ENCODE results near the gene NPR1.

Gene NPR1

DNA sequence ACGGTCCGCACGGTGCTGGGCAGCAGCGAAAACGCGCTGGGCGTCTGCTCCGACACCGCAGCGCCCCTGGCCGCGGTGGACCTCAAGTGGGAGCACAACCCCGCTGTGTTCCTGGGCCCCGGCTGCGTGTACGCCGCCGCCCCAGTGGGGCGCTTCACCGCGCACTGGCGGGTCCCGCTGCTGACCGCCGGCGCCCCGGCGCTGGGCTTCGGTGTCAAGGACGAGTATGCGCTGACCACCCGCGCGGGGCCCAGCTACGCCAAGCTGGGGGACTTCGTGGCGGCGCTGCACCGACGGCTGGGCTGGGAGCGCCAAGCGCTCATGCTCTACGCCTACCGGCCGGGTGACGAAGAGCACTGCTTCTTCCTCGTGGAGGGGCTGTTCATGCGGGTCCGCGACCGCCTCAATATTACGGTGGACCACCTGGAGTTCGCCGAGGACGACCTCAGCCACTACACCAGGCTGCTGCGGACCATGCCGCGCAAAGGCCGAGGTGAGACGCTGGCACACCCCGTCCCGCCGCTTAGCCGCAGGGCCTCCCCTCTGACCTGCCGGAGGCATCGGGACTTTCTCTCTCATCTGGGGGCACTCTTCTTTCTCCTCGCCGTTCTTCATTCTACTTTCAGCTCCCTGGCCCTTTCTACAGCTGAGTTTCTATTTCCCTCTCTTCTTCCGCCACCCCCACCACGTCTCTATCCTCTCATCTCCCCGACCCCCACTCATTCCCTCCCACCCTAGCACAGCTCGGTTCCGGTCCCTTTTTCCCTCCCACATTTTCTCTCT is 1.0 kb downstream of the NPR1 start:
- Histone ChIP-seq H3K4me3 (no peak overlapping the region), H3K9me3 (no peaks in the 10 kb centered on the region), H3K4me1 (no peaks in the 10 kb centered on the region), H3K36me3 (replicated peaks) (no peaks in the 10 kb centered on the region), H3K27me3 (ENCODE audit: low read depth) (peaks cover 2% of the 10 kb centered on the region)
- no peak for DNase-seq (ENCODE audit: low spot score in 2 of 2)
- in situ Hi-C loops (cut with MboI; ENCODE audit: low sequenced_read_pairs) = loop anchor here (5.0 to 10.0 kb wide), 3 partner anchors 65 to 308 kb away; partner anchors contain the start of gene RAB13

DNA sequence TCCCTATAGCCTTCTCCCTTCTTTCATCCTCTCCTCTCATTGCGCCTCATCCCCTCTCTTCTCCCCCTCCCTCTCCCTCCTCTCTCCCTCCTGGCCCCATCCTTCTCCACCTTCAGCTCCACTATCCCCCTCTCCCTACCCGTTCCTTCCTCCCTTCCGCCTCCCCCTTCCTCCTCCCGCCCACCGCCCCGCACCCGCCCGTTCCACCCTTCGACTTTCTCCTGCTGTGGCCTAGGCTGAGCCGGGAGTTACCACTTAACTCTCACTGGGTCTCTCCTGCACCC is 1.6 kb downstream of the NPR1 start:
- Histone ChIP-seq H3K27me3 (ENCODE audit: low read depth) (peaks cover 2% of the 10 kb centered on the region), H3K4me3 (no peak overlapping the region), H3K9me3 (no peaks in the 10 kb centered on the region), H3K36me3 (replicated peaks) (no peaks in the 10 kb centered on the region), H3K4me1 (no peaks in the 10 kb centered on the region)
- no peak for DNase-seq (ENCODE audit: low spot score in 2 of 2)
- in situ Hi-C loops (cut with MboI; ENCODE audit: low sequenced_read_pairs) = no loop called here

DNA sequence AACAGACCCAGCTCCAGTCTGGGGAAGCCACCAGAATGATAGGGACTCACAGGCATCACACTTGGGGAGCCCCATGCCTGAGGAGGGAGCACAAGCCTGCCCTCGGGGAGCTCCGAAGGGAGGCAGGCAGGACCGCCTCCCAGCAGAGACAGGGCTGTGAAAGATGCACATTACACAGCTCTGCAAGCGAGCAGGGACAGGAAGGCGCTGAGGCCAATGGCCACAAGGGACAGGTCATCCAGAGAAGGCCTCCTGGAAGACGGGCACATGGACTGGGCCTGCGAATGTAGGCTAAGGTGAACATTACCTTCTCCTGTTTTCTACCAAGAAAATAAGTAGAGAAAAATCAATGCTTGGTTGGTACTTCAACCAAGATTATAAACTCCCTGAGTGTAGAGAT is 4.2 kb downstream of the NPR1 start:
- peaks cover 2% of the 10 kb centered on the region for H3K27me3 ChIP-seq (ENCODE audit: low read depth)
- in situ Hi-C loops (cut with MboI; ENCODE audit: low sequenced_read_pairs) = no loop called here
- H3K4me1 ChIP-seq = no peaks in the 10 kb centered on the region
- DNase-seq (ENCODE audit: low spot score in 2 of 2) = no peak
- H3K36me3 ChIP-seq (replicated peaks) = no peaks in the 10 kb centered on the region
- no peak overlapping the region for H3K4me3 ChIP-seq
- no peaks in the 10 kb centered on the region for H3K9me3 ChIP-seq

DNA sequence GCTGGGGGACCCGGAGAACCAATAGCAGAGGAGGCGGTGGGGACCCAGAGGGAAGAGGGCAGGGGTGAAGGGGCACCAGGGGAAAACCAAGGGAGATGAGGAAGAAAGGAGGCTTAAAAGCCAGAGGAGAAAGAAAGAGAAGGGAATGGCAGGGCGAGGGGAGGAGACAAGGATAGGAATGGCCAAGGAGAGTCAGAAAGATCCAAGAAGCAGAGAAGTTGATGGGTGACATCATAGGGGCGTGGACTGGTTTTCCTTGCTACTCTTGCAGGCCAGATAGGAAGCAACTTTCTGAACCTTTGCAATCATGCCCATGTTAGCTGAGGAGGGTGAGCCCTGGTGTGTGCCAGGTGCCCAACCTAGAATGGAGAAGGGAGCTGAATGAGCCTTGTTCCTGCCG is 5.4 kb downstream of the NPR1 start:
- Histone ChIP-seq H3K9me3 (no peaks in the 10 kb centered on the region), H3K4me3 (no peak overlapping the region), H3K27me3 (ENCODE audit: low read depth) (no peaks in the 10 kb centered on the region; the same call in 1 of the 2 replicates), H3K36me3 (replicated peaks) (no peaks in the 10 kb centered on the region), H3K4me1 (no peaks in the 10 kb centered on the region)
- in situ Hi-C loops (cut with MboI; ENCODE audit: low sequenced_read_pairs) = no loop called here
- DNase-seq (ENCODE audit: low spot score in 2 of 2) = no peak

DNA sequence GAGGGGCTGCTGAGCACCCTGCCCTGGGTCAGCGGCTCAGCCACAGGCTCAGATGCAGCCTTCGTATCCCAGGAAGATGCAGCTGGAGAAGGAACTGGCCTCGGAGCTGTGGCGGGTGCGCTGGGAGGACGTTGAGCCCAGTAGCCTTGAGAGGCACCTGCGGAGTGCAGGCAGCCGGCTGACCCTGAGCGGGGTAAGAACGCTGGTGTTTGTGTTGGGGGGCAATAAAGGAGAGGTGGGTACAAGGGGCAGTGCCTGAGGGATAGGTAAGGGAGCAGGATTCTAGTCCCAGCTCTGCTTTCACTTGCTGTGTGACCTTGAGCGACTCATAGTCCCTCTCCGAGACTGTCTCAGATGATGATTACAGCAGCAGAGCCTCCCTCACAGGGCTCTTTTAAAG is 6.4 kb downstream of the NPR1 start:
- H3K36me3 ChIP-seq (replicated peaks) = no peaks in the 10 kb centered on the region
- in situ Hi-C loops (cut with MboI; ENCODE audit: low sequenced_read_pairs) = no loop called here
- H3K27me3 ChIP-seq (ENCODE audit: low read depth) = no peaks in the 10 kb centered on the region; the same call in 1 of the 2 replicates
- H3K4me1 ChIP-seq = no peaks in the 10 kb centered on the region
- no peak overlapping the region for H3K4me3 ChIP-seq
- no peak for DNase-seq (ENCODE audit: low spot score in 2 of 2)
- no peaks in the 10 kb centered on the region for H3K9me3 ChIP-seq

DNA sequence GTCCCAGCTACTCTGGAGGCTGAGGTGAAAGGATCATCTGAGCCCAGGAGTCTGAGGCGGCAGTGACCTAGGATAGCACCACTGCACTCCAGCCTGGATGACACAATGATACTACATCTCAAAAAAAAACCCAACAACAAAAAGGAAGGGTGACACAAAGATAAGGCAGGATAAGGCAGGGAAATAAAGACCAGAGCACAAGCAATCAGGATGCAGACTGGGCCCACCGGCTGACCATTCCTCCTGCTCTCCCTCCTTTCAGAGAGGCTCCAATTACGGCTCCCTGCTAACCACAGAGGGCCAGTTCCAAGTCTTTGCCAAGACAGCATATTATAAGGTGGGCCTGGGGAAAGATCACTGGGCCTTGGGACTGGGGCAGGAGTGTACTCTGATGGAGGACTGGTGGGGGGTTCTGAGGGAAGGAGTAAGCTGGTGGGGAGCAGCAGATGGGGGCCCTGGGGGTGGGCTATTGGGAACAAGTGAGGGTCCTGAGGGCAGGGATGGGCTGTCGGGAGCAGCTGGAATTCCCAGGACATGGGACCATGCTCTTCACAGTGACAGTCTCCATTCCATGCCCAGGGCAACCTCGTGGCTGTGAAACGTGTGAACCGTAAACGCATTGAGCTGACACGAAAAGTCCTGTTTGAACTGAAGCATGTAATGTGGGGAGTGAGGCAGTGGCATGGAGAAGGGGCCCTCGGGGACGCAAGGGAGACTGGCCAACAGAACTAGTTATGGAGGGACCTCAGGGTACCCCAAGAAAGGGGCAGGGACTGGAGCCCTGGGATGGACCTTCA is 7.3 kb downstream of the NPR1 start:
- Histone ChIP-seq H3K9me3 (no peaks in the 10 kb centered on the region), H3K4me3 (no peak overlapping the region), H3K4me1 (no peaks in the 10 kb centered on the region), H3K27me3 (ENCODE audit: low read depth) (no peaks in the 10 kb centered on the region; the same call in 1 of the 2 replicates), H3K36me3 (replicated peaks) (no peaks in the 10 kb centered on the region)
- in situ Hi-C loops (cut with MboI; ENCODE audit: low sequenced_read_pairs) = no loop called here
- DNase-seq (ENCODE audit: low spot score in 2 of 2) = no peak

DNA sequence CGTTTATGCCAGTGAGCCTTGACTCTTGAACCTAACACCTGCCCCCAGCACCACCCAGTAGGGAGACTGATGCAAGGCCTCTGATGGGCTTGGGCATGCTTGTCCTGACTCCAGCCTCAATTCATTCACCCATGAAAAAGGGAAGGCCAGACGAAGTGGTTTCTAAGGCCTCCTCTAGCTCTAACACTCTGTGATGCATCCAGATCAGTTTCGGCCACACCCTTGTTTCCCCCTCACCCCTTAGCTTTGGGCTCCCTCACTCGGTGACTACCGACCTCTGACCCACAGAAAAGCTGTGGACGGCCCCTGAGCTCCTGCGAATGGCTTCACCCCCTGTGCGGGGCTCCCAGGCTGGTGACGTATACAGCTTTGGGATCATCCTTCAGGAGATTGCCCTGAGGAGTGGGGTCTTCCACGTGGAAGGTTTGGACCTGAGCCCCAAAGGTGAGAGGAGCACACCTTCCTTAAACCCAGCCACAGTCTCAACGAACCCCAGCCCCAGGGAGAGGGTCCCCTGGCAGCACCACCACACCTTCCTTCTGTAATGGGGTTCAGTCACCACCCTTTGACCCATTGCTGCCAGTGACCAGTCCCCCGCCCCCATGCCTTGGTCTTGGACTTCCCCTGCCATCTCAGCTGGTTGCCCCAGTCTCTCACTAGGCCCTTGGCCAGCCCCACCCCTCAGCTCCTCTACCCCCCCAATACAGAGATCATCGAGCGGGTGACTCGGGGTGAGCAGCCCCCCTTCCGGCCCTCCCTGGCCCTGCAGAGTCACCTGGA is 9.0 kb downstream of the NPR1 start:
- no peak overlapping the region for H3K4me3 ChIP-seq
- no peak for DNase-seq (ENCODE audit: low spot score in 2 of 2)
- H3K9me3 ChIP-seq = no peaks in the 10 kb centered on the region
- H3K4me1 ChIP-seq = no peaks in the 10 kb centered on the region
- H3K27me3 ChIP-seq (ENCODE audit: low read depth) = no peaks in the 10 kb centered on the region
- in situ Hi-C loops (cut with MboI; ENCODE audit: low sequenced_read_pairs) = no loop called here
- H3K36me3 ChIP-seq (replicated peaks) = no peaks in the 10 kb centered on the region

DNA sequence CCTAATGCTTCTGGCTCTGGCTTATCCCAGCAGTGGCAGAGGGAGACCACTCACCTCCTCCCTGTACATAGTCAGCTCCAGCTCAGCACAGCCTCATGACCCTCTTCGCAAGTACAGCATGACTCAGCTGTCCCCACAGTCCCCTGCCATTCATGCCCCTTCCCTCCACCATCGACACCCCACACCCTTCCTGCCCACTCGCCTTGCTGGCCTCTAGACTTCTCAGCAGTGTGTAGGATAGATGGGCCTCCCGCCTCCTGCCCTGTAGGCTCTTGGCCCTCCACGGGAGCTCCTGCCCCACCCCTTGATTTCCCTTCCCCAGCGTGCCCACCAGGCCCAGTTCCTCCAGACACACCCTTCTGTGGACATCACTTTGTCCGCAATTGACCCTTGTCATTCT is 9.8 kb downstream of the NPR1 start:
- Histone ChIP-seq H3K27me3 (ENCODE audit: low read depth) (no peaks in the 10 kb centered on the region), H3K4me3 (no peak overlapping the region), H3K4me1 (no peaks in the 10 kb centered on the region), H3K9me3 (no peaks in the 10 kb centered on the region), H3K36me3 (replicated peaks) (no peaks in the 10 kb centered on the region)
- no peak for DNase-seq (ENCODE audit: low spot score in 2 of 2)
- in situ Hi-C loops (cut with MboI; ENCODE audit: low sequenced_read_pairs) = no loop called here

DNA sequence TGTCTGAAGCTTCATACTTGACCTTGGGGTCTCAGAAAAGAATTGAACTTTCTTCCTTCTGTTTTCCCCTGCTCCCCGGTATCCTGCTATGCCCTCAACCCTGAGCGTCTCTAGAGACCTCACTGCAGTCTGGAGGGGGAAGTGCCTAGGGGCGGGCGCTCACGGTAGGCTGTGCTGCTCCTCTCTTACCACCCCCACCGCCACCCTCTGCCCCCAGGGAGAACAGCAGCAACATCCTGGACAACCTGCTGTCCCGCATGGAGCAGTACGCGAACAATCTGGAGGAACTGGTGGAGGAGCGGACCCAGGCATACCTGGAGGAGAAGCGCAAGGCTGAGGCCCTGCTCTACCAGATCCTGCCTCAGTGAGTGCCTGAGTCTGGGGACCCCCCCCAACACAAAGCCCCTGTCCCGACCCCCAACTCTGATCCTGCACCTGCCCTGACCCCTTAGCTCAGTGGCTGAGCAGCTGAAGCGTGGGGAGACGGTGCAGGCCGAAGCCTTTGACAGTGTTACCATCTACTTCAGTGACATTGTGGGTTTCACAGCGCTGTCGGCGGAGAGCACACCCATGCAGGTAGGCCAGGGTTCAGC is 10.3 kb downstream of the NPR1 start:
- DNase-seq (ENCODE audit: low spot score in 2 of 2) = no peak
- Histone ChIP-seq H3K4me1 (no peaks in the 10 kb centered on the region), H3K4me3 (no peak overlapping the region), H3K9me3 (no peaks in the 10 kb centered on the region), H3K36me3 (replicated peaks) (no peaks in the 10 kb centered on the region), H3K27me3 (ENCODE audit: low read depth) (no peaks in the 10 kb centered on the region)
- in situ Hi-C loops (cut with MboI; ENCODE audit: low sequenced_read_pairs) = no loop called here

DNA sequence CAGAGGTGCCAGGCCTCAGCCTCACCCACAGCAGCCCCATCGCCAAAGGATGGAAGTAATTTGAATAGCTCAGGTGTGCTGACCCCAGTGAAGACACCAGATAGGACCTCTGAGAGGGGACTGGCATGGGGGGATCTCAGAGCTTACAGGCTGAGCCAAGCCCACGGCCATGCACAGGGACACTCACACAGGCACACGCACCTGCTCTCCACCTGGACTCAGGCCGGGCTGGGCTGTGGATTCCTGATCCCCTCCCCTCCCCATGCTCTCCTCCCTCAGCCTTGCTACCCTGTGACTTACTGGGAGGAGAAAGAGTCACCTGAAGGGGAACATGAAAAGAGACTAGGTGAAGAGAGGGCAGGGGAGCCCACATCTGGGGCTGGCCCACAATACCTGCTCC is 15.0 kb downstream of the NPR1 start:
- in situ Hi-C loops (cut with MboI; ENCODE audit: low sequenced_read_pairs) = no loop called here
- no peak for DNase-seq (ENCODE audit: low spot score in 2 of 2)

DNA sequence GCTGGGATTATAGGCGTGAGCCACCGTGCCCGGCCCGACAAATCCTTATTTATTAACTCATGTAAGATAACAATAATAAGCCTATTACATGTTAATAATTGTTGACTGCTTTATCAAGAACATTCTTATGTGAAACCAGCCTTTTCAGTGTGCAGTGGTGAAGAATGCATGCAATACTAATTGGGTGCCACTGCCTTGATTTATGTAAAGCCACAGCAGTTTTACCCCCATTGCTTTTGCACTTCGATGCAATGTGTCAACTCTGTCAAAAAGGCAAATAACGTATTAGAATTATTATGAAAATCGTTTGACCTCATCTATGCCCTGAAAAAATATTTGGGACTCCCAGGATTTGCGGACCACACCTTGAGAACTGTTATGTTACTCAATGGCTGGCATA is 18.3 kb downstream of the NPR1 start:
- no peak for DNase-seq (ENCODE audit: low spot score in 2 of 2)
- in situ Hi-C loops (cut with MboI; ENCODE audit: low sequenced_read_pairs) = no loop called here

More for the DNA sequence above, 15.0 kb downstream of the NPR1 start:
- peaks cover 17% of the 10 kb centered on the region for H3K4me1 ChIP-seq
- no peaks in the 10 kb centered on the region for H3K36me3 ChIP-seq (replicated peaks)
- no peak overlapping the region for H3K4me3 ChIP-seq
- H3K9me3 ChIP-seq = no peaks in the 10 kb centered on the region
- H3K27me3 ChIP-seq (ENCODE audit: low read depth) = no peaks in the 10 kb centered on the region

DNA sequence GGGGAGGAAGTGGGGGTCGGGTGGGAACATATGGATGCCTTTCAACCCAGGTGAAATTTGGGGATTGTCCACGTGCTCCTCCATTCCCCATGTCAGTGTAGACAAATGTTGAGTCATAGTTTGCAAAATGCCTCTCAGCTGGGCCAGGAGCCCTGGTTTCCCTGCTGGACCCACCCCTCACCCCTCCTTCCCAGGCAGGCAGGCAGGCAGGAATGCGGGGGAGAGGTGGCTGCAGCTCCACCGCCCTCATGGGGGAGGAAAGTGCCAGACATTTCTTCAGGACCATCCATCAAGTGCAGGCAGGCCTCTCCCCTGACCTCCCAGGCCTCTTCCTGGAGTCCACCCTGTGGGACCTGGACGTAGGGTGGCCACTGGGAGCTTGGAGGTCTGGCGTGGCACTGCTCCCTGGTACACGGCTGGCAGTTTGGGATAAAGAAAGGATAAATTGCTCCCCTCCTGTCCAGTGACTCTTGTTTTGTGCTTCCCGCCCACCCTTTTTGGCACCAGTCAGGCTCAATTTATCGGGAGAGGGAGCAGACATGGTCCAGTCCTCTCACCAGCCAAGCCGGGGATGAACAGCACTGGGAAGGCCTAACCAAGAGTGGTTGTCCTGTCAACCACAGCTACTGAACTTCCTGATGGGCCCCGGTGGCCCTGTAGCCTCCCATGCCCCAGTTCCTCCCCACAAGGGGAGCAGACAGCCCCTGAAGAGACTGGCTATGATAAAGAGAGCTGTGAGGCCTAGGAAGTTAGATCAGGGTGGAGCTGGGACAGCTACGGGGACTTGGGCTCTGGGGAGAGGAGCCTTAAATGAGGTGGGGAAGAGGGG is 18.9 kb downstream of the NPR1 start:
- Histone ChIP-seq H3K4me1 (peaks cover 19% of the 10 kb centered on the region), H3K36me3 (replicated peaks) (no peaks in the 10 kb centered on the region), H3K4me3 (no peak overlapping the region), H3K27me3 (ENCODE audit: low read depth) (no peaks in the 10 kb centered on the region), H3K9me3 (no peaks in the 10 kb centered on the region)
- in situ Hi-C loops (cut with MboI; ENCODE audit: low sequenced_read_pairs) = no loop called here
- peak in 1 of 2 experiments; percentile 55 for DNase-seq (ENCODE audit: low spot score in 2 of 2)

More for the DNA sequence above, 18.3 kb downstream of the NPR1 start:
- Histone ChIP-seq H3K27me3 (ENCODE audit: low read depth) (no peaks in the 10 kb centered on the region), H3K36me3 (replicated peaks) (no peaks in the 10 kb centered on the region), H3K4me1 (peaks cover 19% of the 10 kb centered on the region), H3K9me3 (no peaks in the 10 kb centered on the region), H3K4me3 (no peak overlapping the region)
